K562 (cell line): ENCODE measurements around the gene BCL7B. TPM values are rescaled to one million over a fixed set of nuclear protein-coding genes. Genes with fewer than 3 reads are reported as not detected.

Experiments
- C11orf30 ChIP-seq: fragments of 450-650 bp; IDR thresholded peaks from 2 replicates; pipeline ENCODE4 v1.6.1; 2016; ENCODE audit warnings: low read depth, mild to moderate bottlenecking
- CBX3 ChIP-seq, 2 experiments: IDR thresholded peaks; 1 replicate in 1 of 2; 2 replicates in 1 of 2; pipeline ENCODE4 v1.6.1; 2012; ENCODE audit warnings: inconsistent platforms in 2 of 2, low read length in 2 of 2, borderline replicate concordance in 1 of 2, control low read depth in 1 of 2
- DPF2 ChIP-seq: fragments of 450-650 bp; IDR thresholded peaks from 2 replicates; pipeline ENCODE4 v1.6.1; 2016
- EGR1 ChIP-seq: fragments of 450-650 bp; conservative IDR thresholded peaks from 2 replicates; pipeline ENCODE4 v1.6.1; 2017; ENCODE audit warnings: mild to moderate bottlenecking
- HDAC2 ChIP-seq: fragments of 450-650 bp; IDR thresholded peaks from 2 replicates; pipeline ENCODE4 v1.6.1; 2016; ENCODE audit warnings: mild to moderate bottlenecking
- HSF4 ChIP-seq: fragments of 250-450 bp; sonication (Bioruptor Pico); IDR thresholded peaks from 2 replicates; pipeline ENCODE4 v2.1.2; 2022; ENCODE audit warnings: mild to moderate bottlenecking, moderate library complexity, borderline replicate concordance
- OTX1 ChIP-seq: fragments of 450-650 bp; formaldehyde crosslinking; IDR thresholded peaks from 2 replicates; pipeline ENCODE4 v1.4.0; 2022; ENCODE audit warnings: mild to moderate bottlenecking
- ZBTB34 ChIP-seq: fragments of 250-450 bp; sonication (Bioruptor Pico); IDR thresholded peaks from 2 replicates; pipeline ENCODE4 v1.8.0; 2021; ENCODE audit warnings: mild to moderate bottlenecking, moderate library complexity
- ZNF444 ChIP-seq: fragments of 250-450 bp; sonication (Bioruptor Pico); IDR thresholded peaks from 2 replicates; pipeline ENCODE4 v1.4.0; 2020; ENCODE audit warnings: mild to moderate bottlenecking, moderate library complexity
- polyA plus RNA-seq, 8 experiments: library from polyadenylated mRNA; depleted of rRNA in 4 of 8; stranded (reverse) in 5 of 8; unstranded in 3 of 8; fragments of >200 nt; fragmentation: Nextera tagmentation in 2 of 8; fragmentation: Illumina TruSeq in 1 of 8; extraction: Ambion mirVana in 2 of 8; extraction: Trizol in 1 of 8; gene quantifications; 2 replicates each; pipeline versions ENCODE4 v1.2.1 to v1.2.3, GENCODE V29; 2011 to 2014; ENCODE audit warnings: inconsistent platforms in 1 of 8, missing spikeins in 1 of 8
- total RNA-seq, 7 experiments: library from RNA; depleted of rRNA in 6 of 7; stranded (reverse); fragments of >200 nt in 6 of 7; fragmentation: Illumina TruSeq in 2 of 7; extraction: Trizol in 2 of 7; gene quantifications; 2 replicates each; pipeline versions ENCODE4 v1.2.1 to v1.2.3, GENCODE V29; 2011 to 2021; ENCODE audit warnings: low replicate concordance in 1 of 7
- TF ChIP-seq, protein P1 (sequence below): fragments of 250-450 bp; sonication (Bioruptor Pico); IDR thresholded peaks from 2 replicates; pipeline ENCODE4 v1.8.0; 2021; ENCODE audit warnings: moderate library complexity, mild to moderate bottlenecking, inconsistent platforms
- TF ChIP-seq, protein P2 (sequence below): fragments of 450-650 bp; IDR thresholded peaks from 2 replicates; pipeline ENCODE4 v1.6.1; 2016; ENCODE audit warnings: low read depth
- TF ChIP-seq, protein P3 (sequence below): fragments of 450-650 bp; IDR thresholded peaks from 2 replicates; pipeline ENCODE4 v1.6.1; 2018; ENCODE audit not compliant: partially characterized antibody

Gene BCL7B
- total and polyA plus RNA-seq, 9 of the 15 experiments (the other 6 are each of a cell fraction or from before 2014, with no cell fraction given), result 10.0 to 73.2 (median 32.9) TPM

DNA sequence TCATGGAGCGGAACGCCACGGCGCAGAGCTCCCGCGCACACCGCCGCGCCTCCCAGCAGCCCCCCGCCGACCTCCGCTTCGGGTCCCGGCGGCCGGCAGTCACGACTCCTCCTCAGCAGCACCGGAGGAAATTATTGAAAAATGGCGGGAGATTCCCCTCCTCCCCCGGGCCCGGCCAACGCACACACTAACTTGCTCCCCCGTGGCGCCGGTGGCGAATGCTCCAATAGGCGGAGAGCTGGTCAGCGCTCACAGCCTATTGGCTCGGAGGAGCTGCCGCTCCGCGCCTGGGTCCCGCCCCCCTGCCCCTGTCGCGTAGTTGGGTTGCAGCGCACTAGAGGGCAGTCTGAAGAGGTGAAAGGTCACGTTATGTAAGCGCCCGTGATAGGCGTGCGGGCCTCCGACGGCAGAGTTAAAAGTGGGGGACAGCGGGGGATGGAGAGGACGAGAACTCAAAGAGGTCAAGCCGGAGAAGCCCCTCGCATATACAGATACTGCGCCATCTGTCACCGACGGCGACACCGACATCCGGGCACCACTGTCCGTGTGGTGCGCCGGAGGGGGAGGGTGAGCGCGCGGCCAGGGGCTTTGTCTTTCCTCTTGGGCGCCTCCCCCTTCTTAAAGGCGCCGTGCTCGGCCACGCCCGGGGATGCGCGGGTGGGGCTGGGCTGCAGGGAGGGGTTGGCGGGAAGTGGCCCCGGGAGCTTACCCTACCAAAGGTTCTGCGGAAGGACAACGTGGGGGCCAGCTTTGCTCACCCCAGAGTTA lies 35.2 kb downstream of the BCL7B start, which contains the start of gene BAZ1B (continued):
- TF ChIP-seq ZBTB34 (CRISPR knock-in tag) (no peak), HDAC2 (peak; percentile 75; the same call in 1 of the 2 replicates), OTX1 (CRISPR knock-in tag) (0 out of 2 replicates have a peak, but pooled peaks have one; percentile 4), C11orf30 (peak; percentile 73), HSF4 (no peak), ZNF444 (CRISPR knock-in tag) (peak; percentile 64; the same call in 1 of the 2 replicates), DPF2 (peak; percentile 75), EGR1 (peak; percentile 83), CBX3 (IDR thresholded peaks at IDR 0.05; ENCODE audit: borderline replicate concordance in 1 of 2, low read length in 2 of 2) (no peak)
- TF ChIP-seq, protein P1, sequence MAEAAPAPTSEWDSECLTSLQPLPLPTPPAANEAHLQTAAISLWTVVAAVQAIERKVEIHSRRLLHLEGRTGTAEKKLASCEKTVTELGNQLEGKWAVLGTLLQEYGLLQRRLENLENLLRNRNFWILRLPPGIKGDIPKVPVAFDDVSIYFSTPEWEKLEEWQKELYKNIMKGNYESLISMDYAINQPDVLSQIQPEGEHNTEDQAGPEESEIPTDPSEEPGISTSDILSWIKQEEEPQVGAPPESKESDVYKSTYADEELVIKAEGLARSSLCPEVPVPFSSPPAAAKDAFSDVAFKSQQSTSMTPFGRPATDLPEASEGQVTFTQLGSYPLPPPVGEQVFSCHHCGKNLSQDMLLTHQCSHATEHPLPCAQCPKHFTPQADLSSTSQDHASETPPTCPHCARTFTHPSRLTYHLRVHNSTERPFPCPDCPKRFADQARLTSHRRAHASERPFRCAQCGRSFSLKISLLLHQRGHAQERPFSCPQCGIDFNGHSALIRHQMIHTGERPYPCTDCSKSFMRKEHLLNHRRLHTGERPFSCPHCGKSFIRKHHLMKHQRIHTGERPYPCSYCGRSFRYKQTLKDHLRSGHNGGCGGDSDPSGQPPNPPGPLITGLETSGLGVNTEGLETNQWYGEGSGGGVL (CRISPR knock-in tag), result no peak
- TF ChIP-seq, protein P2, sequence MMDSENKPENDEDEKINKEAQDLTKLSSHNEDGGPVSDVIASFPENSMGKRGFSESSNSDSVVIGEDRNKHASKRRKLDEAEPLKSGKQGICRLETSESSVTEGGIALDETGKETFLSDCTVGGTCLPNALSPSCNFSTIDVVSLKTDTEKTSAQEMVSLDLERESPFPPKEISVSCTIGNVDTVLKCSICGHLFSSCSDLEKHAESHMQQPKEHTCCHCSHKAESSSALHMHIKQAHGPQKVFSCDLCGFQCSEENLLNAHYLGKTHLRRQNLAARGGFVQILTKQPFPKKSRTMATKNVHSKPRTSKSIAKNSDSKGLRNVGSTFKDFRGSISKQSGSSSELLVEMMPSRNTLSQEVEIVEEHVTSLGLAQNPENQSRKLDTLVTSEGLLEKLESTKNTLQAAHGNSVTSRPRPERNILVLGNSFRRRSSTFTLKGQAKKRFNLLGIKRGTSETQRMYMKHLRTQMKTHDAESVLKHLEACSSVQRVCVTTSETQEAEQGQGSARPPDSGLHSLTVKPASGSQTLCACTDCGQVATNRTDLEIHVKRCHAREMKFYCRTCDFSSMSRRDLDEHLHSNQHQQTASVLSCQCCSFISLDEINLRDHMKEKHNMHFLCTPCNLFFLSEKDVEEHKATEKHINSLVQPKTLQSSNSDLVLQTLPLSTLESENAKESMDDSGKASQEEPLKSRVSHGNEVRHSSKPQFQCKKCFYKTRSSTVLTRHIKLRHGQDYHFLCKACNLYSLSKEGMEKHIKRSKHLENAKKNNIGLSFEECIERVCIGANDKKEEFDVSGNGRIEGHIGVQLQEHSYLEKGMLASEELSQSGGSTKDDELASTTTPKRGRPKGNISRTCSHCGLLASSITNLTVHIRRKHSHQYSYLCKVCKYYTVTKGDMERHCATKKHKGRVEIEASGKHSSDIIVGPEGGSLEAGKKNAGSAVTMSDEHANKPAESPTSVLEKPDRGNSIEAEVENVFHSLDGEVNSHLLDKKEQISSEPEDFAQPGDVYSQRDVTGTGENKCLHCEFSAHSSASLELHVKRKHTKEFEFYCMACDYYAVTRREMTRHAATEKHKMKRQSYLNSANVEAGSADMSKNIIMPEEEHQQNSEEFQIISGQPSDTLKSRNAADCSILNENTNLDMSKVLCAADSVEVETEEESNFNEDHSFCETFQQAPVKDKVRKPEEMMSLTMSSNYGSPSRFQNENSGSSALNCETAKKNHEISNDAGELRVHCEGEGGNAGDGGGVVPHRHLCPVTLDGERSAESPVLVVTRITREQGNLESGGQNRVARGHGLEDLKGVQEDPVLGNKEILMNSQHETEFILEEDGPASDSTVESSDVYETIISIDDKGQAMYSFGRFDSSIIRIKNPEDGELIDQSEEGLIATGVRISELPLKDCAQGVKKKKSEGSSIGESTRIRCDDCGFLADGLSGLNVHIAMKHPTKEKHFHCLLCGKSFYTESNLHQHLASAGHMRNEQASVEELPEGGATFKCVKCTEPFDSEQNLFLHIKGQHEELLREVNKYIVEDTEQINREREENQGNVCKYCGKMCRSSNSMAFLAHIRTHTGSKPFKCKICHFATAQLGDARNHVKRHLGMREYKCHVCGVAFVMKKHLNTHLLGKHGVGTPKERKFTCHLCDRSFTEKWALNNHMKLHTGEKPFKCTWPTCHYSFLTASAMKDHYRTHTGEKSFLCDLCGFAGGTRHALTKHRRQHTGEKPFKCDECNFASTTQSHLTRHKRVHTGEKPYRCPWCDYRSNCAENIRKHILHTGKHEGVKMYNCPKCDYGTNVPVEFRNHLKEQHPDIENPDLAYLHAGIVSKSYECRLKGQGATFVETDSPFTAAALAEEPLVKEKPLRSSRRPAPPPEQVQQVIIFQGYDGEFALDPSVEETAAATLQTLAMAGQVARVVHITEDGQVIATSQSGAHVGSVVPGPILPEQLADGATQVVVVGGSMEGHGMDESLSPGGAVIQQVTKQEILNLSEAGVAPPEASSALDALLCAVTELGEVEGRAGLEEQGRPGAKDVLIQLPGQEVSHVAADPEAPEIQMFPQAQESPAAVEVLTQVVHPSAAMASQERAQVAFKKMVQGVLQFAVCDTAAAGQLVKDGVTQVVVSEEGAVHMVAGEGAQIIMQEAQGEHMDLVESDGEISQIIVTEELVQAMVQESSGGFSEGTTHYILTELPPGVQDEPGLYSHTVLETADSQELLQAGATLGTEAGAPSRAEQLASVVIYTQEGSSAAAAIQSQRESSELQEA, result peak; percentile 75
- TF ChIP-seq, protein P3, sequence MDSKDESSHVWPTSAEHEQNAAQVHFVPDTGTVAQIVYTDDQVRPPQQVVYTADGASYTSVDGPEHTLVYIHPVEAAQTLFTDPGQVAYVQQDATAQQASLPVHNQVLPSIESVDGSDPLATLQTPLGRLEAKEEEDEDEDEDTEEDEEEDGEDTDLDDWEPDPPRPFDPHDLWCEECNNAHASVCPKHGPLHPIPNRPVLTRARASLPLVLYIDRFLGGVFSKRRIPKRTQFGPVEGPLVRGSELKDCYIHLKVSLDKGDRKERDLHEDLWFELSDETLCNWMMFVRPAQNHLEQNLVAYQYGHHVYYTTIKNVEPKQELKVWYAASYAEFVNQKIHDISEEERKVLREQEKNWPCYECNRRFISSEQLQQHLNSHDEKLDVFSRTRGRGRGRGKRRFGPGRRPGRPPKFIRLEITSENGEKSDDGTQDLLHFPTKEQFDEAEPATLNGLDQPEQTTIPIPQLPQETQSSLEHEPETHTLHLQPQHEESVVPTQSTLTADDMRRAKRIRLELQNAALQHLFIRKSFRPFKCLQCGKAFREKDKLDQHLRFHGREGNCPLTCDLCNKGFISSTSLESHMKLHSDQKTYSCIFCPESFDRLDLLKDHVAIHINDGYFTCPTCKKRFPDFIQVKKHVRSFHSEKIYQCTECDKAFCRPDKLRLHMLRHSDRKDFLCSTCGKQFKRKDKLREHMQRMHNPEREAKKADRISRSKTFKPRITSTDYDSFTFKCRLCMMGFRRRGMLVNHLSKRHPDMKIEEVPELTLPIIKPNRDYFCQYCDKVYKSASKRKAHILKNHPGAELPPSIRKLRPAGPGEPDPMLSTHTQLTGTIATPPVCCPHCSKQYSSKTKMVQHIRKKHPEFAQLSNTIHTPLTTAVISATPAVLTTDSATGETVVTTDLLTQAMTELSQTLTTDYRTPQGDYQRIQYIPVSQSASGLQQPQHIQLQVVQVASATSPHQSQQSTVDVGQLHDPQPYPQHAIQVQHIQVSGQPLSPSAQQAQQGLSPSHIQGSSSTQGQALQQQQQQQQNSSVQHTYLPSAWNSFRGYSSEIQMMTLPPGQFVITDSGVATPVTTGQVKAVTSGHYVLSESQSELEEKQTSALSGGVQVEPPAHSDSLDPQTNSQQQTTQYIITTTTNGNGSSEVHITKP, result peak; percentile 79
